Renal cortical epithelial cell (primary cell): ENCODE measurements around the gene NAT16. TPM values are rescaled to one million over a fixed set of nuclear protein-coding genes. Genes with fewer than 3 reads are reported as not detected.
"Not testable (repeated sequence)": the region's sequence is repeated elsewhere in the genome, so short reads cannot be mapped to it uniquely, and the experiment has no call there.

Source experiments
- DNase-seq: peaks from one replicate; pipeline ENCODE4 v3.0.0-alpha.2; 2011; ENCODE audit warnings: low read depth
- total RNA-seq: library from RNA; depleted of rRNA; stranded (reverse); fragments of >200 nt; gene quantifications from 2 replicates; pipeline ENCODE4 v1.2.3, GENCODE V29; 2014

Gene NAT16
- total RNA-seq, 1 donor from 2014 or later, result not detected

- DNase-seq, result no peak
These were observed 21.9 kb upstream of the NAT16 start for GRCh38 chr7:101201695-101202602.

GRCh38 chr7:101200862-101201599, 20.9 kb upstream of the NAT16 start, which contains the start of gene MOGAT3:
Gene MOGAT3, minus strand, starts transcription at chr7:101201036. Its CDS starts 182 bp downstream, at chr7:101200854.
- DNase-seq, result no peak

- DNase-seq, result no peak
These were observed 20.4 kb upstream of the NAT16 start for GRCh38 chr7:101200504-101200861.

GRCh38 chr7:101199522-101199921, 19.4 kb upstream of the NAT16 start:
- not testable (repeated sequence) for DNase-seq

GRCh38 chr7:101198476-101198875, 18.4 kb upstream of the NAT16 start:
- no peak for DNase-seq

GRCh38 chr7:101197991-101198390, 17.9 kb upstream of the NAT16 start:
- no peak for DNase-seq

GRCh38 chr7:101195884-101196283, 15.8 kb upstream of the NAT16 start:
- no peak for DNase-seq

GRCh38 chr7:101189109-101189508, 9.0 kb upstream of the NAT16 start:
- no peak for DNase-seq

GRCh38 chr7:101186844-101187428, 6.8 kb upstream of the NAT16 start:
- DNase-seq, result no peak

- no peak for DNase-seq
These were observed 6.1 kb upstream of the NAT16 start for GRCh38 chr7:101186194-101186593.

GRCh38 chr7:101185258-101185839, 5.3 kb upstream of the NAT16 start:
- DNase-seq, result peak; percentile 95

- no peak for DNase-seq
These were observed 380 bp downstream of the NAT16 start for GRCh38 chr7:101179713-101180112.

GRCh38 chr7:101179117-101179516, 976 bp downstream of the NAT16 start:
- no peak for DNase-seq

GRCh38 chr7:101177644-101178043, 2.4 kb downstream of the NAT16 start:
- no peak for DNase-seq

- DNase-seq, result no peak
These were observed 4.4 kb downstream of the NAT16 start for GRCh38 chr7:101175664-101176063.

GRCh38 chr7:101174322-101174854, 5.7 kb downstream of the NAT16 start:
- DNase-seq, result no peak

GRCh38 chr7:101173752-101174244, 6.3 kb downstream of the NAT16 start:
- no peak for DNase-seq

- peak; percentile 68 for DNase-seq
These were observed 7.0 kb downstream of the NAT16 start for GRCh38 chr7:101172854-101173751.

- no peak for DNase-seq
These were observed 7.9 kb downstream of the NAT16 start for GRCh38 chr7:101172005-101172853.

- no peak for DNase-seq
These were observed 8.7 kb downstream of the NAT16 start for GRCh38 chr7:101171442-101171837.
